GM19193 (cell line): ENCODE data around the gene KDM4C.

Experiments
- POLR2A ChIP-seq: IDR thresholded peaks from 4 replicates; pipeline ENCODE4 v1.6.1; 2011; ENCODE audit not compliant: insufficient read depth, insufficient read length; ENCODE audit errors: extremely low read depth

Gene KDM4C

GRCh38 chr9:6833518-6834192, 75.9 kb downstream of the KDM4C start:
- no peak for TF ChIP-seq POLR2A

- no peak for TF ChIP-seq POLR2A
These were observed 76.5 kb downstream of the KDM4C start for GRCh38 chr9:6834306-6834705.

GRCh38 chr9:6838158-6838557, 80.4 kb downstream of the KDM4C start:
- no peak for TF ChIP-seq POLR2A

GRCh38 chr9:6842584-6842947, 84.8 kb downstream of the KDM4C start:
- no peak for TF ChIP-seq POLR2A

GRCh38 chr9:6843742-6844141, 86.0 kb downstream of the KDM4C start:
- TF ChIP-seq POLR2A = no peak

- no peak for TF ChIP-seq POLR2A
These were observed 86.5 kb downstream of the KDM4C start for GRCh38 chr9:6844267-6844666.

GRCh38 chr9:6845128-6845826, 87.5 kb downstream of the KDM4C start:
- no peak for TF ChIP-seq POLR2A

GRCh38 chr9:6845880-6846279, 88.1 kb downstream of the KDM4C start:
- TF ChIP-seq POLR2A = no peak

DNA sequence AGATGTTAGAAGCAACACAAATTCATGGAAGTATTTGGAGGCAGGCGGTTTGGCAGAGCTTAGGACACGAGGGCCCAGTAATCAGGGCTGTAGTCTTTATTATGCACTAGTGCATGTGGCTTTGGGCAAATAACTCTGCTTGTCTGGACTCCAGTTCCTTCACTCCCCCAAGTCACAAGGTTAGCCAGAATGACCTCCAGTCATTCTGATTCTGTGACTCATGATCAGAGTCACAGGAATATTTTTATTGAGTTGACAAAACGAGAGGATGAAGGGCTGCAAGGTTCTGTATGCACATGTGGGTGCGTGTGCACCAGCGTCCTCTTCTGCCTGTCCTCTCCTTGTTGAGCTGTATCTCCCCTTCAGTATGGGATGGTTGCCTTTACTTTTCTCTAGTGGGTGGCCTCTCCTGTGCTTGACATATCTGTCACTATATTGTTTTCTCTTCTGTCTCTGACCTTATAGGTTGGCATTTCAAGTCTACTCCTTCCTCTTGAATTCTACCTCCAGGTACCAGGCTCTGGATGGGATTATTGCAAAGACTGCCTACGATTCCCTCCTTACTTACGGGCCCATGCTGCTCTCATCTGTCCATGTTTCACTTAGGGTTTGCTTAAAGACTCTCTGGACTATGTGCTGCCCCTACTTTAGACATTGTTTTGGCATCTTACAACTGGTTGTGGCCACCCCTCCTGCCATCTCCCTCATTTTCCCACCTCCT, 94.6 kb downstream of the KDM4C start:
- no peak for TF ChIP-seq POLR2A

GRCh38 chr9:6855860-6856259, 98.1 kb downstream of the KDM4C start:
- TF ChIP-seq POLR2A = no peak

DNA sequence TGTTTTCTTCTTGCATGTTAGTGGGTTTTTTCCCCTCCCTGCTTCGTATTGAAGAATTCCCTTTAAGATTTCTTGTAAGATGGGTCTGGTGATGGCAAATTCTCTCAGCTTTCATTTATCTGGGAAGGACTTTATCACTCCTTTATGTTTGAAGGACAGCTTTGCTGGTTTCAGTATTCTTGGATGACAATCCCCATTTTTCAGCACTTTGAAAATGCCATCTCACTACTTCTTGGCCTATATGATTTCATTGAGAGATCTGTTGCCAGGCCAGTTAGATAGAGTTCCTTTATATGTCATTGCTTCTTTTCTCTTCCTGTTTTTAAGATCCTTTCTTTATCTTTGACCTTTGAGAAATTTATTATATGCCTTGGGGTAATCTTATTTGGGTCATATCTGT, 106.3 kb downstream of the KDM4C start:
- no peak for TF ChIP-seq POLR2A

DNA sequence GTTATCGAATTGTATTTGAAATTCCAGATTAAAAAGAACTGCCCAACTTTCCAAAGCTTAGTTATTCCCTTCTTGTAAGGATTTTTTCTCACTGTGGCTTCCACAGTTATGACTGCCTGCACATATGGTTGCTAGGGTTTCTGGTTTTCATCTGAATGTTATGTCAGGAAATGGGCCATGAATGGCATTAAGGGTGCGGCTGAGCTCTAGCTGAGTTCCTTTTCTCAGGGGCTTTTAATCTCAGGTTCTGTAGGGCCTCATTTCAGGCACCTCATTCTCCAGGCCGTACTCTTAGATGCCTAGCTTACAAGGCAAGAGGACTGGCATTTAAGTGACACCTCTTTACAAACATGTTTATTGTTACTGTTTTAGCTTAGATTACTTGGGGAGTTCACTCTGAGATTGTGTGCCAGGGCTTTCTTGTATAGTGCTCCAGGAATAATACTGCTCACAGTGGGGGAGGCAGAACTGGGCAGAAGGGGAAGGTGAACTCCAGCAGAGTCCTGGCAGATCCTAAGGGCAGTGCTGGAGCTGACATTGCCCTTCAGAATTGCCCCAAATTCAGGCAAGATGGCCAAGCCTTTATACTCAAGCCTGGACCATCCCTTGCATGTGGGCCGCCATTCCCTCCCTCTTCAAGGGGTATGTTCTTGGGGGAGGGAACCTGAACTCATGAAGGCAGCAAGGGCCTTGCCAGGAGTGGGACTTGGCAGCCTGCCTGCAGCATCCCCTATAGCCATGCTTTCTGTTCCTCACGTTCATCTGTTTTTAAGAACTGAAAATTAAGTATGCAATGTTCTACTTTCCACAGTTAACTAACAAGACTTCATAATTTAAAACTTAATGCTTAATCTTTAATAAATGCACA, 111.5 kb downstream of the KDM4C start:
- TF ChIP-seq POLR2A = no peak

DNA sequence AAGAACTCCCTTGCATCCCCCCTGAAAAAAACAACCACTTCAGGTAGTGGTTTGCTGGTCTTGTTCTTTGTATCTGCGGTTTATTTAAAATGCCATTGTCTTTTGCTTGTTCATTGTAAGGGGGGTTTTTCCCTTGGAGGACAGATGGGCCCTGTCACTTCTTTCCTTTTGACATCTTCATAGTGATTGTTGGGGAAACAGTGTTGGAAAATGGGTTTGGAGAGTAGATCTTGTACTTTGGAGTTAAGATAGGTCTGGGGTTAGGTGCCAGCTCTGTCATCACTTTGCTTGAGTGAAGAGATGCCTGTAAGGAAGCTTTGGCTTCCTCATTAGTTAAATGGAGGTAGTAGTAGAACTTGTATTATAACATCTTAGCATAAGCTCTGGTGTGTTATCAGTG, 112.4 kb downstream of the KDM4C start:
- no peak for TF ChIP-seq POLR2A

- TF ChIP-seq POLR2A = no peak
These were observed 113.1 kb downstream of the KDM4C start for GRCh38 chr9:6870650-6871477.
